Neural progenitor cell (in vitro differentiated cells): Measurements from ENCODE around the gene ODF2L.

Experiments
- CTCF ChIP-seq: fragments of 200-600 bp; sonication (generic); IDR thresholded peaks from 2 replicates; pipeline ENCODE4 v1.5.1; 2017; ENCODE audit warnings: antibody characterized with exemption, mild to moderate bottlenecking
- EZH2 ChIP-seq: fragments of 200-600 bp; sonication (generic); IDR thresholded peaks from 2 replicates; pipeline ENCODE4 v1.6.1; 2017; ENCODE audit warnings: antibody characterized with exemption, mild to moderate bottlenecking, moderate library complexity

DNA sequence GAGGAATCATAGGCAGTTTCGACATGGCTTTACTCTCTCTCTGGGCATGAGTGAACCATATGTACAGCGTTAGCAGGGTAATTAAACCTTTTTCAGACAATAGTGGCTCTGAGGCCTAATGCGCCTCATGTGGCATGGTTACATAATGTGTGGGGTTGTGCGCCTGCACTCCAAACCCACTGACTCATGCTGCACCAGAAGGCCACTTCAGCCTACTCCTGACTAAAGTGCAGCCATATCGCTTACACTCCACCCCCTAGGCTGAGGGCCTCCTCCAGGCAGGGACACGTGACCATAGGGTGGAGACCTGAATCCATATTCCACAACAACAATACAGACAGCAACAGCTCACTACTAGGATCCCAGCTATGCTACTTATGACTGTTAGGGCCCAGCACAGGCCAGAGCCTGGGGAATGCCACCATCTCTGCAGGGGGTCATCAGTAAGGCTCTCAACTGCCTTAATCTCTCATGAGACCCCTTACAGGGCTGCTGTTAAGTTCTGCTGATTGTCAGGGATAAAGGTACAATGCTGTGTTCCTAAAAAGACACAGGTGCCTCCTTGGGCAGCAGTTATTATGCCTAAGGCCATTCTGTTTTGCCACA is 13.4 kb upstream of the ODF2L start:
- no peak for TF ChIP-seq CTCF
- TF ChIP-seq EZH2: no peak
